K562 (cell line): ENCODE measurements around the gene GLIS1. TPM values are rescaled to one million over a fixed set of nuclear protein-coding genes. Genes with fewer than 3 reads are reported as not detected.
A peak's percentile ranks its signal among the peaks of the same experiment; 100 is the strongest.

Source experiments
- ATAC-seq: fragments of 200-7000 bp; cut with Tn5 transposase; 3 replicates; pipeline ENCODE4 v1.9.1; 2020; ENCODE audit warnings: moderate library complexity
- BruUV-seq: library from RNA; stranded (reverse); fragments of 400-500 nt; replicated peaks from 2 replicates; lab custom pipeline; 2021; lab: Mats Ljungman, UMichigan
- CTCF ChIA-PET: fragments of 300-600 bp; formaldehyde crosslinking; extraction: SDS; loops from one replicate; lab custom pipeline; 2021; ENCODE audit warnings: low intra/inter-chr PET ratio; lab: Yijun Ruan, JAX
- POLR2A ChIA-PET: fragments of 300-600, 350-650 bp; sonication (Branson Sonifier 250); formaldehyde crosslinking; extraction: SDS; loops from one replicate; lab custom pipeline; 2021; ENCODE audit warnings: antibody characterized with exemption, inconsistent platforms; lab: Yijun Ruan, JAX
- DNase-seq, 4 experiments: peaks; one replicate each; pipeline versions ENCODE4 v3.0.0 to v3.0.0-alpha.2; 2011 to 2018; ENCODE audit warnings: low spot score in 3 of 4, mixed read lengths in 3 of 4; ENCODE audit errors: extremely low read depth in 1 of 4
- FAIRE-seq: peaks from 2 replicates; lab custom pipeline; 2011; peaks lifted over from hg19 to GRCh38; lab: Jason Lieb, UNC
- H2AFZ ChIP-seq: 2 replicates; pipeline ENCODE4 v1.6.0; 2011; ENCODE audit warnings: low read depth, low read length, control low read depth, inconsistent platforms
- H3K27ac ChIP-seq: fragments of 200-600 bp; 3 replicates; pipeline ENCODE4 v1.8.0; 2011; ENCODE audit warnings: low read depth, mild to moderate bottlenecking, control low read depth, inconsistent platforms, low read length, moderate library complexity, mixed read lengths; ENCODE audit errors: extremely low read depth
- H3K27me3 ChIP-seq, 2 experiments: fragments of 300-600 bp in 1 of 2; 2 replicates in 1 of 2; 3 replicates in 1 of 2; pipeline versions ENCODE4 v1.6.0 to v1.8.0; 2011; ENCODE audit warnings: inconsistent platforms in 2 of 2, low read length in 2 of 2, mild to moderate bottlenecking in 1 of 2, mixed read lengths in 1 of 2, moderate library complexity in 1 of 2; ENCODE audit not compliant: control insufficient read depth in 2 of 2, insufficient read depth in 2 of 2
- H3K36me3 ChIP-seq: fragments of 300-600 bp; 3 replicates; pipeline ENCODE4 v1.8.0; 2011; ENCODE audit warnings: mild to moderate bottlenecking, low read length, inconsistent platforms; ENCODE audit not compliant: control insufficient read depth, insufficient read depth
- H3K4me1 ChIP-seq, 2 experiments: fragments of 200-600 bp in 1 of 2; replicated peaks in 1 of 2; 2 replicates in 1 of 2; 3 replicates in 1 of 2; pipeline versions ENCODE4 v1.5.1 to v1.8.0; 2011; ENCODE audit warnings: inconsistent platforms in 2 of 2, low read length in 2 of 2, mild to moderate bottlenecking in 1 of 2, mixed read lengths in 1 of 2, moderate library complexity in 1 of 2; ENCODE audit not compliant: control insufficient read depth in 2 of 2, insufficient read depth in 2 of 2
- H3K4me2 ChIP-seq: 2 replicates; pipeline ENCODE4 v1.6.1; 2011; ENCODE audit warnings: low read length, control low read depth, inconsistent platforms, mixed read lengths; ENCODE audit not compliant: insufficient read depth
- H3K4me3 ChIP-seq: fragments of 200-600 bp; sonication (generic), shearing (Covaris generic); 2 replicates; pipeline ENCODE4 v1.5.1; 2016; ENCODE audit warnings: control low read depth, inconsistent platforms
- H3K79me2 ChIP-seq: fragments of 200-600 bp; 3 replicates; pipeline ENCODE4 v1.8.0; 2011; ENCODE audit warnings: low read length, inconsistent platforms; ENCODE audit not compliant: control insufficient read depth, insufficient read depth
- H3K9ac ChIP-seq, 2 experiments: 2 replicates each; pipeline versions ENCODE4 v1.6.0 to v1.6.1; 2011; ENCODE audit warnings: low read depth in 2 of 2, low read length in 2 of 2, control low read depth in 1 of 2, inconsistent platforms in 1 of 2, mild to moderate bottlenecking in 1 of 2, mixed read lengths in 1 of 2; ENCODE audit not compliant: insufficient read depth in 1 of 2
- H3K9me1 ChIP-seq: one replicate; pipeline ENCODE4 v1.6.0; 2011; ENCODE audit warnings: inconsistent platforms, mild to moderate bottlenecking, low read length, moderate library complexity; ENCODE audit not compliant: control insufficient read depth, insufficient read depth
- H3K9me3 ChIP-seq: replicated peaks from 2 replicates; pipeline ENCODE4 v1.5.1; 2011; ENCODE audit warnings: low read depth, low read length, inconsistent platforms; ENCODE audit not compliant: control insufficient read depth, insufficient read depth
- H4K20me1 ChIP-seq: replicated peaks from 2 replicates; pipeline ENCODE4 v1.6.1; 2011; ENCODE audit warnings: low read length, inconsistent platforms, mixed read lengths; ENCODE audit not compliant: control insufficient read depth, insufficient read depth
- DNMT1 ChIP-seq: fragments of 450-650 bp; IDR thresholded peaks from 2 replicates; pipeline ENCODE4 v1.6.1; 2016; ENCODE audit warnings: antibody characterized with exemption, mild to moderate bottlenecking
- HIVEP1 ChIP-seq: fragments of 250-450 bp; sonication (Bioruptor Pico); IDR thresholded peaks from 2 replicates; pipeline ENCODE4 v1.4.0; 2020; ENCODE audit warnings: mild to moderate bottlenecking
- POLR2AphosphoS5 ChIP-seq: IDR thresholded peaks from 2 replicates; pipeline ENCODE4 v1.6.1; 2011; ENCODE audit warnings: mild to moderate bottlenecking, low read depth, low read length, moderate library complexity; ENCODE audit not compliant: control insufficient read depth, insufficient read depth
- ZKSCAN1 ChIP-seq: fragments of 150-350 bp; IDR thresholded peaks from 2 replicates; pipeline ENCODE4 v1.6.1; 2016; ENCODE audit warnings: low read depth, low read length
- ZKSCAN8 ChIP-seq: fragments of 200-800 bp; sonication (Bioruptor generic); IDR thresholded peaks from 2 replicates; pipeline ENCODE4 v1.6.1; 2016; ENCODE audit warnings: missing genetic modification characterization, missing compliant biosample characterization
- ZNF444 ChIP-seq: fragments of 250-450 bp; sonication (Bioruptor Pico); IDR thresholded peaks from 2 replicates; pipeline ENCODE4 v1.4.0; 2020; ENCODE audit warnings: mild to moderate bottlenecking, moderate library complexity
- WGBS: fragments of 100-300 bp; shearing (Covaris generic); methylation state at CpG from one replicate; pipeline ENCODE4 v1.1.6; 2016; ENCODE audit warnings: low coverage, mixed read lengths; ENCODE audit not compliant: insufficient coverage; ENCODE audit errors: missing lambda C conversion rate; 5-methylcytosine and 5-hydroxymethylcytosine counted together
- in situ Hi-C: fragments of 300-500 bp; cut with MboI; formaldehyde crosslinking; loops from 4 replicates; pipeline ENCODE4 v1.15.0; 2018; ENCODE audit warnings: inconsistent platforms, mixed read lengths
- intact Hi-C: fragments of 100-400 bp; cut with micrococcal nuclease; formaldehyde crosslinking; loops from 2 replicates; pipeline ENCODE4 v1.14.2; 2022
- polyA plus RNA-seq, 8 experiments: library from polyadenylated mRNA; depleted of rRNA in 4 of 8; stranded (reverse) in 5 of 8; unstranded in 3 of 8; fragments of >200 nt; fragmentation: Nextera tagmentation in 2 of 8; fragmentation: Illumina TruSeq in 1 of 8; extraction: Ambion mirVana in 2 of 8; extraction: Trizol in 1 of 8; gene quantifications; 2 replicates each; pipeline versions ENCODE4 v1.2.1 to v1.2.3, GENCODE V29; 2011 to 2014; ENCODE audit warnings: inconsistent platforms in 1 of 8, missing spikeins in 1 of 8
- total RNA-seq, 7 experiments: library from RNA; depleted of rRNA in 6 of 7; stranded (reverse); fragments of >200 nt in 6 of 7; fragmentation: Illumina TruSeq in 2 of 7; extraction: Trizol in 2 of 7; gene quantifications; 2 replicates each; pipeline versions ENCODE4 v1.2.1 to v1.2.3, GENCODE V29; 2011 to 2021; ENCODE audit warnings: low replicate concordance in 1 of 7

GLIS1 gene
- total and polyA plus RNA-seq, 9 of the 15 experiments (the other 6 are each of a cell fraction or from before 2014, with no cell fraction given), result not detected

- H4K20me1 ChIP-seq, result peaks cover 8% of the 10 kb centered on the region
- H3K4me1 ChIP-seq, result peaks cover 0 to 14% of the 10 kb centered on the region in 2 experiments; a peak in 1 of 5 replicates
- POLR2A ChIA-PET, result interaction anchor here (0.6 to 1.7 kb wide), 5 partner anchors 9 to 775 kb away, joined by 3 to 5 read pairs (median 4); no protein-coding TSS in a partner anchor
- DNase-seq, result no peak
- no peak overlapping the region for H3K9ac ChIP-seq
- no peaks in the 10 kb centered on the region for H3K79me2 ChIP-seq
- H3K9me1 ChIP-seq, result peaks cover 4% of the 10 kb centered on the region
- no peak for FAIRE-seq
- CTCF ChIA-PET, result no interaction called here
- no peak overlapping the region for H2AFZ ChIP-seq
- no peak for ATAC-seq
- peaks cover 57 to 94% of the 10 kb centered on the region in 2 experiments for H3K27me3 ChIP-seq
- in situ Hi-C loops, result no loop called here
- H3K27ac ChIP-seq, result no peak overlapping the region
- H3K4me2 ChIP-seq, result no peak overlapping the region
- intact Hi-C loops, result no loop called here
- H3K9me3 ChIP-seq, result no peaks in the 10 kb centered on the region
- peak; percentile 73; the same call in 1 of the 2 replicates for TF ChIP-seq ZKSCAN1
- no peak for TF ChIP-seq HIVEP1 (CRISPR knock-in tag)
- TF ChIP-seq POLR2AphosphoS5, result no peak
- TF ChIP-seq ZNF444 (CRISPR knock-in tag), result no peak
- no peak for TF ChIP-seq DNMT1
- no peak for TF ChIP-seq ZKSCAN8 (CRISPR knock-in tag)
- no peak overlapping the region for H3K4me3 ChIP-seq
- WGBS, result 6% methylated on average over 21 of the region's 22 CpGs
- no TSS peak for BruUV-seq
- H3K36me3 ChIP-seq, result no peaks in the 10 kb centered on the region
Measured at GRCh38 chr1:53508056-53508990, 230.6 kb downstream of the GLIS1 start.
